Progenitor cell of endocrine pancreas (in vitro differentiated cells): Measurements from ENCODE around the gene ASXL1. TPM values are rescaled to one million over a fixed set of nuclear protein-coding genes. Genes with fewer than 3 reads are reported as not detected.
"Not testable (repeated sequence)": the region's sequence is repeated elsewhere in the genome, so short reads cannot be mapped to it uniquely, and the experiment has no call there.

Experiments used
- DNase-seq: peaks from one replicate; pipeline ENCODE4 v3.0.0; 2021; ENCODE audit warnings: low spot score; ENCODE audit not compliant: unreplicated experiment
- H3K27ac Mint-ChIP-seq: 2 replicates; pipeline ENCODE4 v1.8.0; 2021; ENCODE audit warnings: mild to moderate bottlenecking, moderate library complexity, mixed read lengths
- H3K27me3 Mint-ChIP-seq: 2 replicates; pipeline ENCODE4 v1.8.0; 2021; ENCODE audit warnings: mixed read lengths
- H3K36me3 Mint-ChIP-seq: 2 replicates; pipeline ENCODE4 v1.8.0; 2022; ENCODE audit warnings: mixed read lengths; ENCODE audit not compliant: insufficient read depth
- H3K4me1 Mint-ChIP-seq: 2 replicates; pipeline ENCODE4 v1.8.0; 2021; ENCODE audit warnings: low read depth, mixed read lengths
- H3K4me3 Mint-ChIP-seq: 2 replicates; pipeline ENCODE4 v1.8.0; 2021; ENCODE audit warnings: low read depth, mild to moderate bottlenecking, moderate library complexity, mixed read lengths
- H3K9me3 Mint-ChIP-seq: 2 replicates; pipeline ENCODE4 v1.8.0; 2021; ENCODE audit warnings: low read depth, mixed read lengths
- CTCF ChIP-seq: fragments of 200-600 bp; sonication (generic); IDR thresholded peaks from one replicate; pipeline ENCODE4 v1.5.0; 2021; ENCODE audit warnings: antibody characterized with exemption, mild to moderate bottlenecking; ENCODE audit not compliant: unreplicated experiment
- total RNA-seq: library from RNA; stranded (reverse); gene quantifications from 2 replicates; pipeline ENCODE4 v1.2.1, GENCODE V29; 2021

ASXL1 gene
- total RNA-seq, 1 donor from 2014 or later: 201 TPM

GRCh38 chr20:32366380-32366779 is 8.2 kb downstream of the ASXL1 start:
- Mint-ChIP-seq H3K4me1 (peaks cover 59% of the 10 kb centered on the region), H3K27me3 (no peaks in the 10 kb centered on the region), H3K9me3 (no peaks in the 10 kb centered on the region), H3K27ac (peak overlapping the region; percentile 29), H3K4me3 (no peak overlapping the region), H3K36me3 (peaks cover 5% of the 10 kb centered on the region)
- no peak for DNase-seq
- TF ChIP-seq CTCF: no peak

- TF ChIP-seq CTCF: no peak
- peaks cover 9% of the 10 kb centered on the region for H3K36me3 Mint-ChIP-seq
- peaks cover 44% of the 10 kb centered on the region for H3K4me1 Mint-ChIP-seq
- peak overlapping the region; percentile 30 for H3K4me3 Mint-ChIP-seq
- DNase-seq: no peak
- H3K9me3 Mint-ChIP-seq: no peaks in the 10 kb centered on the region
- peak overlapping the region; percentile 93 for H3K27ac Mint-ChIP-seq
- no peaks in the 10 kb centered on the region for H3K27me3 Mint-ChIP-seq
These were observed 10.2 kb downstream of the ASXL1 start for GRCh38 chr20:32368323-32368722.

- H3K9me3 Mint-ChIP-seq: no peaks in the 10 kb centered on the region
- no peaks in the 10 kb centered on the region for H3K27me3 Mint-ChIP-seq
- DNase-seq: no peak
- TF ChIP-seq CTCF: no peak
- peak overlapping the region; percentile 90 for H3K27ac Mint-ChIP-seq
- peaks cover 39% of the 10 kb centered on the region for H3K4me1 Mint-ChIP-seq
- H3K36me3 Mint-ChIP-seq: peaks cover 9% of the 10 kb centered on the region
- peak overlapping the region; percentile 40 for H3K4me3 Mint-ChIP-seq
These were observed 10.8 kb downstream of the ASXL1 start for GRCh38 chr20:32368925-32369324.

GRCh38 chr20:32370897-32371296 is 12.8 kb downstream of the ASXL1 start:
- no peak overlapping the region for H3K27ac Mint-ChIP-seq
- no peaks in the 10 kb centered on the region for H3K27me3 Mint-ChIP-seq
- DNase-seq: no peak
- TF ChIP-seq CTCF: no peak
- peaks cover 9% of the 10 kb centered on the region for H3K36me3 Mint-ChIP-seq
- H3K9me3 Mint-ChIP-seq: no peaks in the 10 kb centered on the region
- H3K4me3 Mint-ChIP-seq: no peak overlapping the region
- peaks cover 30% of the 10 kb centered on the region for H3K4me1 Mint-ChIP-seq

GRCh38 chr20:32378461-32378860 is 20.3 kb downstream of the ASXL1 start:
- Mint-ChIP-seq H3K9me3 (no peaks in the 10 kb centered on the region), H3K27ac (no peak overlapping the region)

GRCh38 chr20:32380037-32380436 is 21.9 kb downstream of the ASXL1 start:
- not testable (repeated sequence) for H3K27me3 Mint-ChIP-seq, H3K9me3 Mint-ChIP-seq, H3K4me3 Mint-ChIP-seq, H3K27ac Mint-ChIP-seq, H3K4me1 Mint-ChIP-seq, DNase-seq
- peaks cover 27% of the 10 kb centered on the region for H3K36me3 Mint-ChIP-seq

More at GRCh38 chr20:32378461-32378860, 20.3 kb downstream of the ASXL1 start:
- no peak for DNase-seq
- TF ChIP-seq CTCF: no peak
- Mint-ChIP-seq H3K4me3 (no peak overlapping the region), H3K36me3 (peaks cover 22% of the 10 kb centered on the region), H3K4me1 (no peaks in the 10 kb centered on the region), H3K27me3 (no peaks in the 10 kb centered on the region)
